Activated naive CD8-positive, alpha-beta T cell treated with anti-CD3 and anti-CD28 coated beads, Interleukin-2, amount 10 ng/mL, durations not matched to agents 7 days and 5 days (primary cell): Measurements from ENCODE around the gene TTLL5. TPM values are rescaled to one million over a fixed set of nuclear protein-coding genes. Genes with fewer than 3 reads are reported as not detected.

Experiments used
- ATAC-seq: fragments of 150-1000 bp; cut with Tn5 transposase; one replicate; pipeline ENCODE4 v1.10.0; 2021; ENCODE audit warnings: low read depth, moderate library complexity
- POLR2A ChIA-PET: fragments of 350-600 bp; sonication (Branson Sonifier 250); formaldehyde crosslinking; loops from one replicate; lab custom pipeline; 2021; ENCODE audit warnings: antibody characterized with exemption; lab: Charles Lee
- DNase-seq: peaks from one replicate; pipeline ENCODE4 v3.0.0; 2021
- H3K27ac Mint-ChIP-seq: one replicate; pipeline ENCODE4 v1.8.0; 2022; ENCODE audit warnings: mild to moderate bottlenecking, mixed read lengths
- H3K27me3 Mint-ChIP-seq: one replicate; pipeline ENCODE4 v1.8.0; 2022; ENCODE audit warnings: mild to moderate bottlenecking, moderate library complexity, mixed read lengths
- H3K36me3 Mint-ChIP-seq: one replicate; pipeline ENCODE4 v1.8.0; 2021; ENCODE audit warnings: mild to moderate bottlenecking, mixed read lengths
- H3K4me1 Mint-ChIP-seq: one replicate; pipeline ENCODE4 v1.8.0; 2021; ENCODE audit warnings: mixed read lengths
- H3K4me3 Mint-ChIP-seq: one replicate; pipeline ENCODE4 v1.8.0; 2022; ENCODE audit warnings: mild to moderate bottlenecking, moderate library complexity, mixed read lengths
- H3K9me3 Mint-ChIP-seq: one replicate; pipeline ENCODE4 v1.8.0; 2021; ENCODE audit warnings: mixed read lengths
- total RNA-seq, 2 experiments: library from RNA; stranded (reverse); gene quantifications; one replicate each; pipeline ENCODE4 v1.2.3, GENCODE V29; 2021

TTLL5 gene
- total RNA-seq, 2 experiments from 2014 or later: 31.8 to 32.7 TPM

DNA sequence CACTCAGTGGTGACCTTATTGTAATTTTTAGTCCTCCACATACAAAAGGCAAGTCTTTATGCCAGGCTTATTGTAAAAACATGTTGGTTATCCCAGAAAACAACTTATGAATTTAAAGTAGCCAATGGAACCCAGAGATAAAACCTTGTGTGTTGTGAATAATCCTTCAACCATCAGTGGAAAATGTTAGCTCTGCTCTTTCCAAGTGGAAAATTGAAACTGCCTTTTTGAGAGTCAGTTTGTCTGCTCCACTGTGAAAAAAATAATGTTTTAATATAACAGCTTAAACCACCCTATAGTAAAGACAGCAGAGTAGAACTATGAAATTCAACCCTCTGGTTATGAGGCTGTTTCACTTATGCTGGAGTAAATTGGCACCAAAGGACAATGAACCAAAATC, 112.0 kb downstream of the TTLL5 start:
- Mint-ChIP-seq H3K27ac (no peak overlapping the region), H3K4me1 (no peaks in the 10 kb centered on the region), H3K4me3 (no peak overlapping the region), H3K9me3 (no peaks in the 10 kb centered on the region), H3K36me3 (peaks cover 27% of the 10 kb centered on the region), H3K27me3 (no peaks in the 10 kb centered on the region)
- ATAC-seq (no peak), DNase-seq (no peak)
- POLR2A ChIA-PET: no interaction called here

DNA sequence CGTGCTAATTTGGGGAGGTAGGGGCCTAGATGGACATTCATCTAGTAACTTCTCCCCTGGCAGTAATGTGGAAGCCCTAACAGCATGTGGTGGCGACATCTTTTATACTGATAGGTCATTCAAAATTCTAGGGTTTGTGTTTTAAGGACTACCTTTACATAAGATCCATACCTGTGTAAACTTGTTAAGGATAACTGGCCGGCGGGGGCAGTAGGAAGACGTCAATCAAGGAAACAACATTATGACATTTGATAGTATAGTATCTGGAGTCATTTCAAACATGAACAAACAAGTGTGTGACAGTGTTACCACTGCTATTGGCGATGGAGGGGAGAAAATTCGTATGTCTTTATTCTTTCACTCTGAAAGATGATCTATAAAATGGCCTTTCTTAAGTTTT, 120.0 kb downstream of the TTLL5 start:
- no peak for DNase-seq
- no peak overlapping the region for H3K27ac Mint-ChIP-seq
- no peaks in the 10 kb centered on the region for H3K27me3 Mint-ChIP-seq
- H3K9me3 Mint-ChIP-seq: no peaks in the 10 kb centered on the region
- no peaks in the 10 kb centered on the region for H3K4me1 Mint-ChIP-seq
- ATAC-seq: no peak
- H3K4me3 Mint-ChIP-seq: no peak overlapping the region
- H3K36me3 Mint-ChIP-seq: peaks cover 41% of the 10 kb centered on the region
- POLR2A ChIA-PET: no interaction called here

DNA sequence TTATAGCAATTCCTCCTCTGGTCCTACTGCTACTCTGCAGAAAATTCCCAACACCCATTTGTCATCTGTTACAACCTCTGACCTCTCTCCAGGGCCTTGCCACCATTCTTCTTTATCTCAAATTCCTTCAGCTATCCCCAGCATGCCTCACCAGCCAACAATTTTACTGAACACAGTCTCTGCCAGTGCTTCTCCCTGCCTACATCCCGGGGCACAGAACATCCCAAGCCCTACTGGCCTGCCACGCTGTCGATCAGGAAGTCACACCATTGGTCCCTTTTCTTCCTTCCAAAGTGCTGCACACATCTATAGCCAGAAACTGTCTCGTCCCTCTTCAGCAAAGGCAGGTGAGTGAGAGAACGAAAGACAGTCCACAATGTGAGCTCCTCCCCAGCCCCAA, 122.1 kb downstream of the TTLL5 start:
- no peak overlapping the region for H3K4me3 Mint-ChIP-seq
- DNase-seq (no peak), ATAC-seq (no peak)
- no peaks in the 10 kb centered on the region for H3K4me1 Mint-ChIP-seq
- POLR2A ChIA-PET: no interaction called here
- H3K9me3 Mint-ChIP-seq: peaks cover 2% of the 10 kb centered on the region
- no peaks in the 10 kb centered on the region for H3K27me3 Mint-ChIP-seq
- no peak overlapping the region for H3K27ac Mint-ChIP-seq
- peaks cover 39% of the 10 kb centered on the region for H3K36me3 Mint-ChIP-seq

DNA sequence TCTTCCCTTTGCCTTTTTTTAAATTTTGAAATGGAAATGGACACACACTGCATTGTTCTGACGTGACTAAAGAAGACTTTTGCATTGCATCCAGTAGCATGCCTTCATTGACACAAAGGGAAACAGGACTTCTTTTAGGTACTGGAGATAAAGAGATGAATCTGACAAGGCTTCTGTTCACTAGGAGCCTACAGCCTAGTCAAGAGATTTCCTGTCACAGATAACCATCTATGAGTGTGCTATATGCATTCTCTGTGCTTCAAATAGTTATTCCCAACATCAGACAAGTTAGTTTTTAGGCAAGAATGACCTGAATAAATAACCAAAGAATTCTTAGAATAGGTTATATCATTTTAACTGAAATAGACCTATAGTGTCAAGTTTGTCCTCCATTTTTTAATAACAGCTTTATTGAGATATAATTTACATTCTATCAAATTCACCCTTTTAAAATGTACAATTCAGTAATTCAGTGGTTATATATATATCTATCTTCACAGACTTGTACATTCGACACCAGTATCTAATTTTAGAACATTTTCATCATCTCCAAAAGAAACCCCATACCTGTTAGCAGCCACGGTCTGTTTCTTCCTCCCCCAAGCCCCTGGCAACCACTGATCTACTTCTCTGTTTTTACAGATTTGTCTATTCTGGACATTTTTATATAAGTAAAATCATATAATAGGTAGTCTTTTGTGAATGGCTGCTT, 122.7 kb downstream of the TTLL5 start:
- Mint-ChIP-seq H3K9me3 (peaks cover 3% of the 10 kb centered on the region), H3K36me3 (peaks cover 41% of the 10 kb centered on the region), H3K4me1 (no peaks in the 10 kb centered on the region), H3K4me3 (no peak overlapping the region), H3K27ac (no peak overlapping the region), H3K27me3 (no peaks in the 10 kb centered on the region)
- no peak for ATAC-seq
- POLR2A ChIA-PET: no interaction called here
- DNase-seq: no peak

DNA sequence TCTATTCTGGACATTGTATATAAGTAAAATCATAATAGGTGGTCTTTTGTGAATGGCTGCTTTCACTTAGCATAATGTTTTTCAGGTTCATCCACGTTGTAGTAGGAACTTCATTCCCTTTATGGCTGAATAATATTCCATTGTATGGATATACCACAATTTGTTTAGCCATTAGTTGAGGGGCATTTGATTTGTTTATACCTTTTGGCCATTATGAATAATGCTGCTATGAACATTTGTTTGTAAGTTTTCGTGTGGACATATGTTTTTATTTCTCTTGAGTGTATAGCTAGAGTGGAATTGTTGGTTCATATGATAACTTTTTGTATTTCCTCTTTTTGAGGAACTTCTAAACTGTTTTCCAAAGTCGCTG, 123.3 kb downstream of the TTLL5 start:
- POLR2A ChIA-PET: no interaction called here
- Mint-ChIP-seq H3K4me3 (no peak overlapping the region), H3K9me3 (peaks cover 3% of the 10 kb centered on the region), H3K27me3 (no peaks in the 10 kb centered on the region), H3K27ac (no peak overlapping the region), H3K4me1 (no peaks in the 10 kb centered on the region), H3K36me3 (peaks cover 41% of the 10 kb centered on the region)
- DNase-seq: no peak
- no peak for ATAC-seq

DNA sequence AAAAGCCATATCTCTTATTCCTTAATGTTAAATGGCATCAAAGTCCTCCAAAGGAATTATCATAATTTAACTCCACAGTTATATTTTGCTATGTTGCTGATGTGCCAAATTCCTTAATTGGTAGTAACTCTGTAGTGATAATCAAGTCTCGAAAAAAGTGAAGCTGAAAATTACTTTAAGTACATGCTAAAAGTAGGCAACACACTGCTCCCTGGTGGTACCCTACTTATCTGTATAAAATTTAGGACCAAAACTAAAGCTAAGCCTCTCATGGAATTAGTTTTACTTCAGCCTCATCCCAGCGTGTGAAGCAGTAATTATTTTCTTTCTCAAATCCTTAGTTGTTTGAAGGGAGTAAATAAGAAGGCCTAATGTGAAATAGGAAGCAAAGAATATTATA, 132.8 kb downstream of the TTLL5 start:
- no peak overlapping the region for H3K27ac Mint-ChIP-seq
- no peak overlapping the region for H3K4me3 Mint-ChIP-seq
- H3K27me3 Mint-ChIP-seq: no peaks in the 10 kb centered on the region
- H3K36me3 Mint-ChIP-seq: peaks cover 37% of the 10 kb centered on the region
- H3K4me1 Mint-ChIP-seq: no peaks in the 10 kb centered on the region
- POLR2A ChIA-PET: no interaction called here
- DNase-seq: no peak
- no peak for ATAC-seq
- H3K9me3 Mint-ChIP-seq: peaks cover 4% of the 10 kb centered on the region

DNA sequence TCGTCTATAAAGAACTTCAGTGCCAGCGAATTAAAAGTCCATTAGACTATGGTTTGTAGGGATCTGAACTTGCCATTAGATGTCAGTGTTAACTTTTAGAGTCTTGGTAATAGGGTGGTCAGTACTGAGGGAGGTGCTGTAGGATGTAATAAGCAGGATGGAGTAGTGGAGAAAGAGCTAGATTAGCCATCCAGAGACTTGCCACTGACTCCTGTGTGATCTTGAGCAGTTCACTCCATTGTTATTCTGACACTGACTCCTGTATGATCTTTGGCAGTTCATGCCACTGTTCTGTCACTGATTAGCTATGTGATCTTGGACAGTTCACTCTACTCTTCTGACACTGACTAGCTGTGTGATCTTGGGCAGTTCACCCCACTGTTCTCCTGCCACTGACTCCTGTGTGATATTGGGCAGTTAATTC, 133.6 kb downstream of the TTLL5 start:
- Mint-ChIP-seq H3K27me3 (no peaks in the 10 kb centered on the region), H3K36me3 (peaks cover 45% of the 10 kb centered on the region), H3K9me3 (peaks cover 6% of the 10 kb centered on the region), H3K4me3 (no peak overlapping the region), H3K27ac (no peak overlapping the region), H3K4me1 (no peaks in the 10 kb centered on the region)
- ATAC-seq (no peak), DNase-seq (no peak)
- POLR2A ChIA-PET: no interaction called here

DNA sequence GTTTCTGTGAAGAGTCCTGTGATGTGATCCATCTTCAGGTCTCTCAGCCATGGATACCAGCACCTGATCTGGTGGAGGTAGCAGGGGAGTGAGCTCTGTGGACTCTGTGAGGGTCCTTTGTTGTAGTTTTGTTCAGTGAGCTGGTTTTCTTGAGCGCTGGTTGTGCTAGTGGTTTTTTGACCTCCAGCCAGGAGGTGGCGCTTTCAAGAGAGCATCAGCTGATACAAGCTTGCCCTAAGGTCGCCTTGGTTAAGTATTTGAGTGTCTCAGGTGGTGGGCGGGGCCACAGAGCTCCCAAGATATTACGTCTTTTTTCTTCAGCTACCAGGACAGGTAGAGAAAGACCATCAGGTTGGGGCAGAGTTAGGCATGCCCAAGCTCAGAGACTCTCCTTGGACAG, 139.7 kb downstream of the TTLL5 start:
- Mint-ChIP-seq H3K27me3 (no peaks in the 10 kb centered on the region), H3K9me3 (peaks cover 4% of the 10 kb centered on the region), H3K4me1 (no peaks in the 10 kb centered on the region), H3K4me3 (no peak overlapping the region), H3K36me3 (peaks cover 50% of the 10 kb centered on the region), H3K27ac (no peak overlapping the region)
- POLR2A ChIA-PET: no interaction called here
- ATAC-seq (no peak), DNase-seq (no peak)

DNA sequence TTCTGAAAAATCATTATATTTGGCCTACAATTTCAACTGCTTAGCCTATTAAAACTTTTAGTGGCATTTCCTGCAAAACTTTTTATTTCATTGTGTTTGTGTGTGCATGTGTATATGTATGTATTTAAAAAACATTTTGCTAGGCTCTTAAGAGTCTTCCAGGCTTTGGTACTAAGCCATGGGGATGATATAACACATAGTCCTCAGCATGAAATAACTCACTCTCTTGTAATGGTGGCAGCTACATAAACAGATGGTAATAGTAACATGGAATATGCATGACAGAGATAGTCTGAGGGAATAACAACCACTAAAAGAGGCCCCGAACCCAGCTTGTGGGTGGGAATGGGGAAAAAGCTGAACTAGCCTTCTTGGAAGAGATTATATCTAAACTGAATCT, 141.4 kb downstream of the TTLL5 start:
- no peak for DNase-seq
- Mint-ChIP-seq H3K27me3 (no peaks in the 10 kb centered on the region), H3K9me3 (peaks cover 4% of the 10 kb centered on the region), H3K4me3 (no peak overlapping the region), H3K27ac (no peak overlapping the region), H3K36me3 (peaks cover 41% of the 10 kb centered on the region), H3K4me1 (no peaks in the 10 kb centered on the region)
- POLR2A ChIA-PET: no interaction called here
- ATAC-seq: no peak

DNA sequence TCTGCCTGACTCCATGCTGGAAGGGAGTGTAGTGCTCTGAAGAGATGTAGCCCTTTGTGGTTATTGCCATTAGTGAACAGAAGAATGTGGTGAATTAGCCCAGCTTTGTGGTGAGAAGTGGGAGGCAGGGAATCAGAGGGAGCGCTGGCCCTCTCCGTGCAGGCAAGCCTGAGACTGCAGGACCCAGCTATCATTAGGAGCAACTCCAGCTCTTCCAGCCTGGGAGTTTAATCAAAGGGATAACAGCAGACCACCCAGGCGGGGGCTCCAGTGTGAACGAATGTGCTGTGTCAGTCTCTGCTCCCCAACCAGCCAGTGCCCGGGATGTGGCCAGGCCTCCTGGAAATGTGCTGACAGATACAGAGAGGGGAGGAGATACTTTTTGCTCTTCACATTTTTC, 142.7 kb downstream of the TTLL5 start:
- H3K9me3 Mint-ChIP-seq: peaks cover 1% of the 10 kb centered on the region
- no peaks in the 10 kb centered on the region for H3K4me1 Mint-ChIP-seq
- POLR2A ChIA-PET: no interaction called here
- no peak overlapping the region for H3K27ac Mint-ChIP-seq
- ATAC-seq: no peak
- no peaks in the 10 kb centered on the region for H3K27me3 Mint-ChIP-seq
- H3K4me3 Mint-ChIP-seq: no peak overlapping the region
- DNase-seq: no peak
- H3K36me3 Mint-ChIP-seq: peaks cover 29% of the 10 kb centered on the region

DNA sequence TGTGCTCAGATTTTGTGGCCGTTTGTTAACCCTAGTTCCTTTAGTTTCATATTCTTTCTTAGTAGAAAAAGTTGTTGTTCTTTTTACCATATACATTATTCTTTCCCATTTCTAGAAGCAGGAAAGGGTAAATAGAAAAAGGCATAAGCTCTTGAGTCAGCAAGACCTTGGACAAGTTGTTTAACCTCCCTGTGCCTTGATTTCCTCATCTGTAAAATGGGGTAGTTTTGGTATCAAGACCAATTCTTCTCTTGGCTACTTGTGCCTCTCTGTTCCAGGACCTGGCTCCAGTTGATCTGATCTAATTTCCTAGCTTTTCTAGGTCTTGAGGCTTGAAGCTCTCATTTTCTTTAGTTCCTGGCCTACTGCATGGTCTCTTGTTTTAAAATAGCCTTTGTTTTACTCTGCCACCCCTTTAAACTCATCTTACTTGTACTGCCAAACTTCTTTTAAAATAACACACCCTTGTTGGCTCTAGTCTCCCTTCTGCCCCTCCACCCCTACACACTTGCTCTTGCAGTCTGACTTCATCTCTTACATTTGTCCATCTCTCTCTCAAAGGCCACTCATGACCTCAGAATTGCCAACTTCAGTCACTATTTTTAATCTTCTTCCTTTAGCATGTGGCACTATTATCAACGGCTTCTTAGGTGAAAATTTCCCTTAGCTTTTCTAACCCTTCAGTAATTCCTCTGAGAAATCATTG, 143.7 kb downstream of the TTLL5 start:
- ATAC-seq (no peak), DNase-seq (no peak)
- Mint-ChIP-seq H3K27ac (peak overlapping the region; percentile 6), H3K4me3 (no peak overlapping the region), H3K9me3 (no peaks in the 10 kb centered on the region), H3K4me1 (no peaks in the 10 kb centered on the region), H3K36me3 (peaks cover 21% of the 10 kb centered on the region), H3K27me3 (no peaks in the 10 kb centered on the region)
- POLR2A ChIA-PET: no interaction called here

DNA sequence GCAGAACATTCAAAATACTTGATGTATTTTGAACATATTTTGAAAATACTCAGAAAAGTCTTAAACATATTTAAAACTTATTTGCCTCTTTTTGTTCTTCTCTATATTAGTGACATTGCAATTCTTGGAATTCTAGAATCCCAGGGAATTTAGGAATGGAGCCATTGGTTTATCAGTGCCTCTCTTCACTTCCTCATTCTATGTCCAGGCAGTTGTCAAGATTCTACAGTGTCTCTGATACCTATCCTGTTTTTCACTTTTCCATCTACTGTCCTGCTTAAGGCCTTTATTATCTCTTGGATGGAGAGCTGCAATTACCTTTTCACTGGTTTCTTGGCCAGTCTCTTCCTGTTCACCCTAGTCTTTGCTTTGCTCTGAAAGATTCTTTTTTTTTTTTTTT, 144.6 kb downstream of the TTLL5 start:
- Mint-ChIP-seq H3K4me1 (no peaks in the 10 kb centered on the region), H3K36me3 (peaks cover 21% of the 10 kb centered on the region), H3K27ac (no peak overlapping the region)

DNA sequence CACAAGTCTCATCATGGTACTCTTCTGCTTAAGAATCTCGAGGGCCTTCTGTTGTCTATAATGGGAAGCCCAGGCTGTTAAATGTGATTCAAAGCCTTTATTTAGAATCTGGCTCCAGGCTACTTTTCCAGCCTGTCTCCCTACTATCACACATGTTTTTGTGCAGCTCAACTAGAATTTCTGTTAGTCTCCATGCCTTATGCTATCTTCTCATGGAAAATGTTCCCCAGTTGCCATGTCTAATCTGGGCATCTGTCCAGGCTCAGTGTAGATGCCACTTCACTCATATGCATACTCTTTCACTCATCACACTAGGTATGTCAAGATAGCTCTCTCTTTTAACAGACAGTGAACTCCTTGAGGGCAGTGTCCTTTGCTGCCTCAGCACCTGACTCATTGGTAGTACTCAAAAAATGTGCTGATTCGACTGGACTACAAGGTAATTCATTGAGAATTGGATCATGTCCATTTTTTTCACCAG, 145.3 kb downstream of the TTLL5 start:
- POLR2A ChIA-PET: no interaction called here
- Mint-ChIP-seq H3K4me3 (no peak overlapping the region), H3K4me1 (no peaks in the 10 kb centered on the region), H3K36me3 (peaks cover 21% of the 10 kb centered on the region), H3K9me3 (no peaks in the 10 kb centered on the region), H3K27me3 (no peaks in the 10 kb centered on the region), H3K27ac (no peak overlapping the region)
- ATAC-seq: no peak
- no peak for DNase-seq

More for the DNA sequence above, 144.6 kb downstream of the TTLL5 start:
- Mint-ChIP-seq H3K27me3 (no peaks in the 10 kb centered on the region), H3K9me3 (no peaks in the 10 kb centered on the region), H3K4me3 (no peak overlapping the region)
- DNase-seq: no peak
- POLR2A ChIA-PET: no interaction called here
- ATAC-seq: no peak

DNA sequence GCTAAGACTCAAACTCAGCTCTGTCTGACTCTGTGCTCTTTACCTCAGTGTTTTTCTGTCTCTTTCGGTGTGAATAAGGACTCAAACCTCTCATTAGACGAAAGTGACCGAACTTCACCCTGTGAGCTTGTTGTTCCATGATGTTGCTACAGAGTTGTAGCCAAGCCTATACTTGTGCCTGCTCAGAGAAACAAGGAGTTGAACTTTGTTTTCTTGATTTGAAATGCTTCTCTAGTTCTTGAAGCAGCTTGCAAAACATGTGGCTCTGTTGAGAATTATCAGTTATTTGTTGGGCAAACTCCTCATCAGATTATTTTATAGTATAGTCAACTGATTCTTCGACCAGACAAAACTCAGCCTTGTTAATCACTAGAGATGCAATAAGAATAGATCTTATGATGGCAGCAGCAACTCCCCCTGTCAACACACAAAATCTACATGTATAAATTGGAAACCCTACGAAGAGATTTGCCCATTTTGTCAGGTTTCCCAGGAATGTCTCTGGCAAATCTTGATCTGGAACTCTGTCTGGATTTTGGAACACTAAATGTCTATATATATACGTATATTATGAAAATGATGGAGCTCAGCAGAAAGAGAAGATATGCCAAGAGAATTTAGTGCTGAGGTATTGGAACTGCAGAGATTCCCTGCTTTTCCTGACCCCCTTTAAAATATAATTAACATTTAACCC, 146.8 kb downstream of the TTLL5 start:
- POLR2A ChIA-PET: no interaction called here
- DNase-seq: no peak
- H3K4me1 Mint-ChIP-seq: no peaks in the 10 kb centered on the region
- no peak overlapping the region for H3K4me3 Mint-ChIP-seq
- no peaks in the 10 kb centered on the region for H3K27me3 Mint-ChIP-seq
- no peak for ATAC-seq
- no peaks in the 10 kb centered on the region for H3K9me3 Mint-ChIP-seq
- no peak overlapping the region for H3K27ac Mint-ChIP-seq
- peaks cover 21% of the 10 kb centered on the region for H3K36me3 Mint-ChIP-seq
